Ramos (cell line): ENCODE data around the gene INSM2.

Experiments used
- in situ Hi-C: fragments of 300-500 bp; cut with MboI; formaldehyde crosslinking; loops from one replicate; pipeline ENCODE4 v1.14.3; 2022; ENCODE audit warnings: low sequenced_read_pairs; ENCODE audit not compliant: unreplicated experiment

INSM2 gene

DNA sequence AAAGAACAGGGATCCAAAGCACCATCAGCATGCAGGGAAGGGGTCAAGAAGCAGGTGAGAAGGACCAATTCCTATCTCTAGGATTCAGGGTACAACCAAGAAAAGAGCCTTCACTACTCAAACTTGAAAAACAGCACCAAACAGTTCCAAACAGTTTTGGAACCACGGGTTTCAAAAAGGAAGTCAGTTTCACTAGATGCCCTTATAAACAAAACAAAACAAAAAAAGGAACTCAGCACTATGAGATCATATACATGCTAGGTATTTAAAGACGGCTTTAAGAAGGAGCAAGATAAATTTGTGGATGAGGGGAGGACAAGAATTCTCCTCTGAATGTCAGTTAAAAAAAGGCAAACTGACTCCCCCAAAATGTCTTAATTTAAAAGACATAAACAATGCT lies 6.0 kb downstream of the INSM2 start:
- in situ Hi-C loops, result no loop called here

DNA sequence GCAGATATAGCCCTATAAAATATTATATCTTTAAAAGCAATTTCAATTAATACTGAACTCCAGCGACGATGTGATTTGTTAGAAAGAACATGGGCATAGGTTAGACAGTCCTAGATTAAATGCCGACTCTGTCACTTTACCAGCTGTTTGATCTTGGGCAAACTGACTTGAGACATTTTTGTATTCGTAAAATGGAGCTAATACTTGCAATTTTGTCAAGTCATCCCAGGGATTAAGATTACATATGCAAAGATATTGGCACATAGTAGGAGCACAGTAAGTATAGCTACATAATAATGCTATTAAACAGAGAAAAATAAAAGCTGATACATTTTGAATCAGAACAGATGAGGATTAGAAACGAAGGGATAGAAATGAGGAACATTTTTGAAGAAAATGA lies 9.0 kb downstream of the INSM2 start:
- in situ Hi-C loops, result no loop called here

DNA sequence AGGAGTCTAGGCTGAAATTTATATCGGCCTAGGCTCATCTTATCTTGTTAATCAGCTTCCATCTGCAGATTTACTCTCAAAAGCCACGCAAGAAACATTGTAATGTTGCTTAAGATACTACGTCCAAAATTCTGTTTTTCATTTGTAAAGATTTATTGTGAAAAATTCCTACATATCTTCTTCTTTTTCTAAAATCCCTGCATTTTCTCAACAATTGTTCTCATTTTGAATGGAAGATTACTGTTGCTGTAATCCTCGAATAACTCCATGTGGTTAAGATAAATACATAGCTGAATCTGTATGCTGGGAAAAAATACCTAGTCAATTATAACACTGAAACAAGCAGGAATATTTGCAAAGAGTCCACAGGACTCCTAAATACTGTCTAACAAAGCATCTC lies 15.6 kb downstream of the INSM2 start:
- in situ Hi-C loops, result no loop called here

DNA sequence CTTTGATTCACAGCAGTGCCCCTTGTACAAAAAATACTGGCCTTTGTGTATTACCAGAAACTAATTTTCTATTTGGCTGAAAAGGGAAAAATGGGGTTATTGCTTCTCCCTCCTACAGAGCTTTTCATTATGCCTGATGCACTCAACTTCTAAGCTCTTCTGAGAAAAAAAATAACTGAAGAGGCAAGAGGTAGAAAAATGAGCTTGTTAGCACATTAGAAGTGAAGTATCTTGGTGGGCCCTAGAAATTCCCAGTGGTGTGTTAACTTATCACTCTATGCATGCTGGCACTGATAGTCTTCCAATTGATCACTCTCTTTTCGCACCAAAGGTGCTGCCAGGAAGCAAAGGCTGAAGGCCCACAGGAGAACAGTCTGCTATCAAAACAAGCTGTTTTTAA lies 17.1 kb downstream of the INSM2 start:
- in situ Hi-C loops, result no loop called here

DNA sequence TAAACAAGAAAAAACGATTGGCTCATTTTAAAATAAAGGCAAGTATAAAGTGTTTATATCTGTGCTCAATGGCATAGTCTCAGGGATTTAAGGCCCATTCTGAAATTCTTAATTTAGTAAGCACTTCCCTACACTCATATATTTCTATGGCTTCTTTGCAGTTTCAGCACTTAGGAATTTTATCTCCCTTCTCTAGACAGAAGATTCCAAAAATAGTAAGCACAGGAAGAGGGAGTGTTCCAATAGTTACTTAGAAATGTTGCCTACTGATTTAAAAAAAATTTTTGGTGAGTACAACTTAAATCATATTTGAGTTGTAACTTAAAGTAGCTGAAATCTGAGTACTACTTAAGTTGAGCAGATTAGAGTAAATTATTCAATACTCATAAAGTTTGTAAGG lies 19.8 kb downstream of the INSM2 start:
- in situ Hi-C loops, result no loop called here

DNA sequence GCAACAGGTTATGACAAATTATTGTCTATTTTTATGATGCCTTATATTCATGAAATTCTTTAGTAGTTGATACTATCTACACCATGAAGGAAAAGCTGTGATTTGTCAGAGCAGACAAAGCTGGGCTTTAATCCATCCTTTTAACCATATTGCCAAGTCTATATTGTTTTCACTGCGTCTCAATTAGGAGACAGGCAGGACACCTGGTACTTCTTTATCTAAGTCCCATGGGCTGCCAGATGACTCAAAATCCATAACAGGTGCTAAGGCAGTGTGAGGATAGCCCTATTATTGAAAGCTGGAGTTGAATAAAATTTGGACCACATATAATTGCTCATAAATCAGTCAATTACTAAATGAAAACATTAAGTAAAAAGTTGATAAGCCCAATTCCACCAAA lies 22.6 kb downstream of the INSM2 start:
- in situ Hi-C loops, result no loop called here

DNA sequence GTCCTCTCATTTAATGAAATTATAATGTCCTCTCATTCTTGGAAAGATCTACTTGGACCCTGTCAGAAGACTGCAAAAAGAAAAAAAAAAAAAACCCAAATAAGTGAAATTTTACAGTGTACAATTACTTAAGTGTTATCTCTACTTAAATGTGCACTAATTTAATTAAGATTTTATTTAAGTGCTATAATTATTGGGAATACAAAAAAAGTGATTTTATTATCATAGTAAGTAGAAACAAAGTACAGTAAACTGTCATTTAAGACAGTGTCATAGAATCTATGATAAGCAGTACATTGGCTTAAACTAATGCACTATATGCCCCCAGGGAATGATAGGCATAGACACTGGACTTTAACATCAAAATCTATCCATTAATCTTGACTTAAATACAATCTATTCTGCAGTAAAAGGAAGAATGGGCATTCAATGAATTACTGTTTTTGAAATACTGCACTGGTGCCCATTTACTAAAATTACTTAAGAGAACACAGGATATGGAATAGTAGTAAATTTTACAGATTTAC lies 23.3 kb downstream of the INSM2 start:
- in situ Hi-C loops, result no loop called here

DNA sequence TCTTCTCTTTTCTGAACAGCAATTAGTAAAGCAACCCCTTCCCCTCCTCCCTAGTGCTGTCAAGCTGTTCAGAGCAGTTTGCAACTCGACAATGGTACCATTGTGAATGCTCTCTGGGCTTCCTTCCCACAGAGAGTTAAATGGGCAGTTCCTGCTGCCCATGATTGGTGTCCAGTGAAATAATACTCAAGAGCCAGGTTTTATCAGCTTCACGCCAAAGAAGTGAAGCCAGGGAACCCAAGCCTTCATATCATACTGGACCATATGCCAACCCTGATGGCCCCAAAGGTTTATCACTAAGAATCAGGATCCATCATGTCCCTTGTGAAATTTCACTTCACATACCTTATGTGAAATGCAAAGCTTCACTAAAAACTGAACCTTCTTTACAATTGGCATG lies 24.7 kb downstream of the INSM2 start:
- in situ Hi-C loops, result no loop called here

DNA sequence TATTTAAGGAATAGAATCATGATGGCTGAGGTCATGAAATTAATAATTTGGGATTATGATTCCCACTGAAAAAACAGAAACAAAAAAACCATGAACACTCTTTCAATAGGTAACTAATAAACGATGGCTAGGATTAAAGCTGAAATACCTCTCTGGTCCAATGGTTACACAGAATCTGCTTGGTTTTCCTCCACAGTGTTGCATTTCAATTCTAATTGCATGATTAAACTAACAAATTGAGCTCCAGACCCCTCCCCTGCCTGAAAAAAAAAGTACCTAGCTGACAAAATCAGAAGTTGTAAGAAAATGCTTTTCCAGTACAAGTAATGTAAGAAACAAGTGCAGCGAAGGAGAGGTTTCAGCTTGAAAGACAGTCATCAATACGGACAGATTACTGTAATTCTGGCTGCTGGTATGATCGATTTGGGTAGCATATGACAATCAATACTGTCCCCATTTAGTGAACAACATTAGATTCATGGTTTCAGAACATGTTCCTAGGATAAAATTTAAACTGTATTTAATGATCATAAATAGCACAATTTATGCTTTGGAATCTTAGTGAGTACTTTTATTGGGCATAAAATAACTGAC lies 32.0 kb downstream of the INSM2 start:
- in situ Hi-C loops, result no loop called here

DNA sequence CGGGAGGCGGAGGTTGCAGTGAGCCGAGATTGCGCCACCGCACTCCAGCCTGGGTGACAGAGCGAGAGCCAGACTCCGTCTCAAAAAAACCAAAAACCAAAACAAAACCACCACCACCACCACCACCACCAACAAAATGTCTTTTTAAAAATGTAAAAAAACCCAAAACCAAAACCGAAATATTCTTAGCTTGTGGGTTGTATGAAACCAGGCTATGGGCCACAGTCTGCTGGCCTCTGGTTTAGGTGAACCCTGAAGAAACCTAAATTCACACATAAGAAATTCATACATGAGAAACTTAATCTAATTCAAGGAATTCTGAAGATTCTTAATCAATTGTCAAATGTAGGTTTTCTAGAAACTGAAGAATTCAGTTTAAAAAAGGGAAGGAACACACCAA lies 37.6 kb downstream of the INSM2 start:
- in situ Hi-C loops, result no loop called here

DNA sequence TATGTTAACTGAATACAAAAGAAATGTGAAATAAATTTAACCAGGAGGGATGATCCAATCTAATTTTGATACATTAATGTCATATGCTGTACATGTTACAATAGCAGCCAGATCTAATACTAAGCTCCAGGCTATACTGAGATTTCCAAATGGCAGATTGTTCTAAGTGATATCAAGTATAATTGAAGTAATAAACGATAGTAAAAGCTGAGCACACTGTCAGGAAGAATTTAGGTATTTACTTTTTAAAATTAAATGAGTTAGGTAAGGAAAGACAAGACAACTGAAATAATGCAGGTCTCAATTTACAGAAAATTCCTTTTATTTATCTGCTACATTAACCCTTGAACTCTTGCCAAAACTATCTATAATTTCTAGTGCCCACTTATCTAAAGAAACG lies 39.9 kb downstream of the INSM2 start:
- in situ Hi-C loops, result no loop called here

DNA sequence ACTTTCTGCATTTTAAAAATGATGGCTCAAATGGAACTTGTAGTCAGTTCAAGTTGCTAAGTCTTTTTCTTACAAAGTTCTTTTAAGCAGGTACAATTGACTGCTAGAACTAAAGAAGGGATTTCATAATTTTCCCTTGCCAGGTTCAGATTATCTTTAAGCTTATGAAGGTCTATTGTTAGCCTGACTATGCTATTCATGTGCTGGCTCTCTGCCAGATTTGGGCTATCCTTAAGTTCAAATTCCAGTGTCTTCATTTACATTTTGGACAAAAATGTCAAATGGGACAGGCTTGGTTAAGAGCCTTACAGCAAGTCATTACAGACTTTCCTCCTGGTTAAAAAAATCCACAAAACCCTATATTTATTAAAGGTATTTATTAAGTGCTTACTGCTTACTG lies 42.3 kb downstream of the INSM2 start:
- in situ Hi-C loops, result no loop called here

DNA sequence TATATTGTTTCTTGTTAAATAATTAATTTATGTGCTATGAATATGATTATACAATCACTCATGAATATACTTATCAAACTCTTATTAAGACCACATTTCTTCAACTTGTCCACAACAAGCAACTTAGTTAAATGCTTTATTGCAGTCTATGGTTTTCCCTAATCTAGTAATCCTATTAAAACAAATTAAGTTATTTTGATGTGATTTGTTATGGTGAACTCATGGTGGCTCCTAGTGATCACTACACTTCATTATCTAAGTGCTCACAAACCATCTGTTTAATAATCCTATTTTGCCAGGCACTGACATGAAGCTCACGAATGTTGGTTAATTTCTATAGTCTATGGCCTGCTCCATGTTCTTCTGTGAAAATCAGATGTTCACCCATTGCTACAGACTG lies 42.9 kb downstream of the INSM2 start:
- in situ Hi-C loops, result no loop called here

DNA sequence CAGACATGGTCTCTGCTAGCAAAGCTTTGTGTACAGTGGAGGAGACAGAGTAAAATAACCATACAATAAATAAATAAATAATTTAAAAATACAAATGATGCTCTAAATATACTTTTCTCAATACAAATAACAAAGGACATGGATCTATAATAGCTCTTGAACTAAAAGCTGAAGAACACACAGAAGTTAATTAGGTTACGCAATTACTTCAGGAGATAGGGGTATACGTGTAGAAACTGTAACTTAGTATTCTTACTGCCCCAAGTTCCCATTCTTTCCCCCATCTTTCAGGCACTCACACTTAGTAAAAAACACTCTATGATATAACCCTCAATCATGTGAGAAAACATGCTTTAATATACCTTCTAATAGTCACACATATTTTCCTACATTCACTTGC lies 44.2 kb downstream of the INSM2 start:
- in situ Hi-C loops, result no loop called here

DNA sequence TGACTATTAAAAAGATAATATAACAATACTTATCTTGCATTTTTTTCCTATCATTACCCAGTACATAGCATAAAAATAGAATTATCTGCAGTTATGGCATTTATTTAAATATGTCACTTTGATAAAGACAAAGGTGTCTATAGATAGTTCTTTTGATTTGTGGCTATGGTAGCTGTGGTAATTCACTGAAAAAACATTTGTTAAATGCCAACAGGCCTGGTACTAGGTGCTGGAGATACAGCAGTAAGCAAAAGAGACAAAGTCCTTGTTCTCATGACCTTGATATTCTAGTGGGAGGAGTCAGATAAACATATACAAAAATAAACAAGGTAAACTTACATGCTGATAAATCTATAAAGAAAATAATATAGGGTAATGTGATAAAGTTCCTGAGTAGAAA lies 44.7 kb downstream of the INSM2 start:
- in situ Hi-C loops, result no loop called here
